HG03175 (cell line): ENCODE data around the gene GRHPR.
A peak's percentile ranks its signal among the peaks of the same experiment; 100 is the strongest.
"Not testable (repeated sequence)": the region's sequence is repeated elsewhere in the genome, so short reads cannot be mapped to it uniquely, and the experiment has no call there.

Source experiments
- ATAC-seq: cut with Tn5 transposase; IDR thresholded peaks from one replicate; pipeline ENCODE4 v1.9.1; 2021; ENCODE audit warnings: mild to moderate bottlenecking, moderate library complexity; ENCODE audit not compliant: unreplicated experiment

Gene GRHPR

DNA sequence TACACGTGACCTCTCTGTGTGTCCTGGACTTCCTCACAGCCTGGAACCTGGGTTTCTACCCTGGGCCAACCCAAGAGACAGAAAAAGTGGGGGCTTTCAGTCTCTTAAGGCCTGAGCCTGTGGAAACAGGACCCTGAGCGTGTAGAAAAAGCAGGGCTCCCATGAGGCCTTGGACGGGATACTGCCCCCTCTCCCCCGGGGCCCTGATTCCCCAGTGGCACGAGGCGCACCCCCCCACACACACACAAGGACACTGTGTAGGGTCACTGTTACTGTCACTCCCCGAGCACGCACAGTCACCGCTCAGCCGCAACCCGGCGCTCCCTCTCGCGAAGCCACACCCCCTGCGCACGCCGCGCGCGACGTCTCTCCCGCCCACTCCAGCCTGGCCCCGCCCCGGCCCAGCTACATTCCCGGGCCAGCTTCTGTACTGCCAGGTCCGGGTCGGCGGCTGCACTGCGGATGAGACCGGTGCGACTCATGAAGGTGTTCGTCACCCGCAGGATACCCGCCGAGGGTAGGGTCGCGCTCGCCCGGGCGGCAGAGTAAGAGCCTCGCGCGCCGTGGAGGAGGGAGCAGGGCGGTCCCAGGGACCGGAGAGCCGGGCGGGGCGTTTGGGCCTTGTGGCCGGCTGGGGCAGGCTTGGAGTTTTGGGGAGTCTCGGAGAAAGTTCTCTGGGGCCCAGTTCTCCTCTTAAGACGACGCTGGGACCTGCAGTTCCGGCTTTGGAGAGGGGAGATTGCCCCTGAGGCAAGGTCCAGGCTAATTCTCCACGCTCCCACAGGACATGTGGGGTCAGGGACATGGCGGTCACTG, at the start of gene GRHPR:
TSS of gene GRHPR (plus strand) at position 408 of the 816 bp plus-strand sequence. CDS start at position 463, 55 bp downstream.
- ATAC-seq, result peak; percentile 93

DNA sequence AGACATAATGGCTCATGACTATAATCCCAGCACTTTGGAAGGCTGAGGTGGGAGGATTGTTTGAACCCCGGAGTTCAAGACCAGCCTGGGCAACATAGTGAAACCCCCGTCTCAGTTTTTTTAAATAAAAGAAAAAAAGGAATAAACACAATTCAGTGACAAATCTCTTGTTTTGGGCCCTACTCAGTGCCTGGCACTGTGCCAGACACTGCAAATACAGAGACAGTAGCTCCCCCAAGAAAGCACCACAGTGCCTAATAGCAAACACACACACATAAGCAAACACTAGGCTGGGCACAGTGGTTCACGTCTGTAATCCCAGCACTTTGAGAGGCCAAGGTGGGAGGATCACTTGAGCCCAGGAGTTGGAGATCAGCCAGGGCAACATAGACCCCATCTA, 49.7 kb upstream of the GRHPR start:
- ATAC-seq, result no peak

DNA sequence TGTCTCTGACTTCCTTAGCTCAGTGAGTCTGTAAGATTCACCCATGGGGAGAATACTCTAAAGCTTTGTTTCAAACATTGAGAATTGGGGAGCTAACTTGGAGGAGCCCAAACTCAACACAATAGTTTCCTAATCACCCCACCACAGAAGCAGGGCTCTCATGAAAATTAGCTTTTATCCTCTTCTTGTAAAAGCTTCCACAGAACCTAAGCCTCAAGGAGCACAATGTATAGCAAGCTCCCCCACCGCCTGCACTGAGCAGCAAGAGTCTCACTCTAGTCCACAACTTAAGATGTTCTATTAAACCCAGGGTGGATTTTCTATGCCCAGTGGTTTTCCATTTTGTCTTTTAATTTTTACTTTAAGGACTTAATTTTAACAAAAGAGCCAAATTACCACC, 48.9 kb upstream of the GRHPR start:
- ATAC-seq, result no peak

- no peak for ATAC-seq
Observed at GRCh38 chr9:37374892-37375291, 47.6 kb upstream of the GRHPR start.

GRCh38 chr9:37377688-37378612, 44.5 kb upstream of the GRHPR start:
- no peak for ATAC-seq

- ATAC-seq, result no peak
Observed at GRCh38 chr9:37378613-37379004, 43.9 kb upstream of the GRHPR start.

DNA sequence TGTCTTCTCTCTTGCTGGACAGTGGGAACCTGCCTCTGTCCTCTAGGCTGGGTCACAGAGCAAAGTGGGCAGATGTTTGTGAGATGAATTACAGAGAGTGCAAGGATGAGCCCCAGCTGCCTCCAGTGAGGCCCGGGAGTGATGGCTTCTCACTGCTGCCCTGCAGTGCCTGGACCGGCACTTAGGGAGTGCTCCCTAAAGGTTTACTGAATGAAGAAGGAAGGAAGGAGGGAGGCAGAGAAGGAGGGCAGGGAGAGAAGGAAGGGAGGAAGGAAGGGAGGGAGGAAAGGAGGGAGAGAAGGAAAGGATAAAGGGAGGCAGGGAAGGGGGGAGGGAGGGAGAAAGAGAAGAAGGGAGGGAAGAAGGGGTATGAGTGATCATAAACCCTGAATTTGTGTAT, 42.7 kb upstream of the GRHPR start:
- no peak for ATAC-seq

- ATAC-seq, result no peak
Observed at GRCh38 chr9:37380570-37380969, 41.9 kb upstream of the GRHPR start.

DNA sequence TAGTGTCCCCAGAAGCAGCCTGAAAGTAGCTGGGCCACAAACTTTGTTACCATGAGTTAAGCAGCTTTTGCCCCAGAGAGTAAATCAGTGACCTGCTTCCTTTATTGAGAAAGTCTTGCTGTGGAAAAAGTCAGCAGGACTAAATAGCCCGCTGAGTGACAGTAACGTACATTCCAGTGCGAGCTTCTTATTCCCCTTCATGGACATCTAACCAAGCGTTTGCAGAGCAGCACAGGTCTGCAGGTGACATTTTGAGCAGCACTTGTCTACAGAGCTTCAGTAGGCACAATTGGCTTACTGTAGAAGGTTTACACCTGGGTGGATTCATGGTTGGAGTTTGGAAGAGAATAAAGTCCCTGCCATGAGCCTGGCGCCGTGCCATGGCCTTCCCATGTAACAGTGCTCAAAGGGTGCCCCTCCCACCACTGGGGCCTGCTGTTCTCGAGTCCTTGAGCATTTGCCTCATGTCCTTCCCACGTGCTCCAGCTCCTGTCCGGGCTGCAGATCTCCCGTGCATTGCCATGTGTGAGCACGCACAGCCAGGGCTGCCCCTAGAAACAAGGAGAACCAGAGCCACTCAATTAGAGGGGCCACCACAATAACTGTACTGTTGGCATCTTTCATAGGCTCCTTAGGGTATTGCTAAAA, 41.3 kb upstream of the GRHPR start:
- no peak for ATAC-seq

GRCh38 chr9:37382161-37382981, 40.1 kb upstream of the GRHPR start:
- peak; percentile 45 for ATAC-seq

GRCh38 chr9:37382982-37383357, 39.5 kb upstream of the GRHPR start:
- peak; percentile 27 for ATAC-seq

- no peak for ATAC-seq
Observed at GRCh38 chr9:37383393-37383792, 39.1 kb upstream of the GRHPR start.

GRCh38 chr9:37383876-37384746, 38.4 kb upstream of the GRHPR start:
- ATAC-seq, result no peak

DNA sequence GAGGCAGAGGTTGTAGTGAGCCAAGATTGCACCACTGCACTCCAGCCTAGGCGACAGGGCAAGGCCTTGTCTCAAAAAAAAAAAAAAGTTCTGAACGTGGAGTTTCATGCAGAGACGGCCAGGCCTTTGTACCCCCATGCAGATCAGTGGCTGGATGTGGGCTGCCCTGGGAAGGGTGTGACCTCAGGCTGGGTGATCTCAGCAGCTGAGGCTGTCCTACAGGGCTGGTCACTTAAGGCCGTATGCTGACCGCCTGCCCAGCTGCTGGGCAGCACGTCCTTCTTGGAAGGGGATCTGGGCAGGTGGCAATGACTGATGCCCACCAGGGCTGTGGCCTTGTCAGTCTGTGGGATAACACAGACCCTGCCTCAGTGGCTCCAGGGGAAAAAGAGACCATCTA, 37.2 kb upstream of the GRHPR start:
- ATAC-seq, result no peak

DNA sequence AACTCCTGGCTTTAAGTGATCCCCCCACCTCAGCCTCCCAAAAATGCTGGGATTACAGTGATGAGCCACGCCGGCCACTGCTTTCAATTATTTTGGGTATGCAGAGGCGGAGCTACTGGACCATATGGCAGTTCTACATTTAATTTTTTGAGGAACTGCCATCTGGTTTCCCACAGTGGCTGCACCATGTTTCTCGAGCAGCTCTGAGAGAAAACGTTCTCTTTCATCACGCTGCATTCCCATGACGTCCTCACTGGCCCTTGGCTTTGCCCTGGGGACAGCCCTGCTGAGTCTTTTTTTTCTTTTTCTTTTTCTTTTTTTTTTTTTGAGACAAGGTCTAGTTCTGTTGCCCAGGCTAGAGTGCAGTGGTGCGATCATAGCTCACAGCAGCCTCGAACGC, 35.5 kb upstream of the GRHPR start:
- no peak for ATAC-seq

GRCh38 chr9:37390759-37391158, 31.7 kb upstream of the GRHPR start:
- peak; percentile 87 for ATAC-seq

GRCh38 chr9:37392272-37392671, 30.2 kb upstream of the GRHPR start:
- no peak for ATAC-seq

- ATAC-seq, result no peak
Observed at GRCh38 chr9:37395229-37395628, 27.3 kb upstream of the GRHPR start.

DNA sequence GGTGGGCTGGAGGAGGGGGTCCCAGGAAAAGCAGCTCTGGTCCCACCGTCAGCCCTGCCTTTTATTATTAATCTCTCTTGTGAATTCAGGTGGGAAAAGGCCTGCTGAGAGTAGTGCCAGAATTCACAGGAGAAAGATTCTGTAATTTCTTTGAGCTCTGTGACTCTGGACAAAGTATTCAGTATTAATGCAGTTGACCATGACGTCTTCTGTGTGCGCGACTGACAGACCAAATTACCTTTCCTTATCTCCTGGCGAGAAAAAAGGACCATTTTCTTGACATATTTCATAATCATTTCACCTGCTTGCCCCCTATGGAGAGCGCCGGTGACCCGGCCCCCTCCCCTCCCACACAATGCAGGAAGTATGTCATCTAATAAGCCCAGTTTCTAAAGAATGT, 26.8 kb upstream of the GRHPR start:
- ATAC-seq, result no peak

DNA sequence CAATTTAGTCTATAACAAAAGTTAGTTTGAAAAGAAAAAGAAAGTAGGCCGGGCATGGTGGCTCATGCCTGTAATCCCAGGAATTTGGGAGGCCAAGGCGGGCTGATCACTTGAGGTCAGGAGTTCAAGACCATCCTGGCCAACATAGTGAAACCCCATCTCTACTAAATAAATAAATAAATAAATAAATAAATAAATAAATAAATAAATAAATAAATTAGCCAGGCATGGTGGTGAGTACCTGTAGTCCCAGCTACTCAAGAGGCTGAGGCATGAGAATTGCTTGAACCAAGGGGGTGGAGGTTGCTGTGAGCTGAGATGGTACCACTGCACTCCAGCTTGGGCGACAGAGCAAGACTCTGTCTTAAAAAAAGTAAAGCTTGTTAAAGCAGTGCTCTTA, 24.5 kb upstream of the GRHPR start:
- ATAC-seq, result not testable (repeated sequence)
